HCT116 (cell line): ENCODE data around the gene CENPF. TPM values are rescaled to one million over a fixed set of nuclear protein-coding genes. Genes with fewer than 3 reads are reported as not detected.

Source experiments
- ATAC-seq: fragments of 200-7000 bp; cut with Tn5 transposase; 2 replicates; pipeline ENCODE4 v1.9.1; 2020; ENCODE audit warnings: mild to moderate bottlenecking, moderate library complexity
- BruUV-seq: library from RNA; stranded (reverse); fragments of 400-500 nt; replicated peaks from 2 replicates; lab custom pipeline; 2021; lab: Mats Ljungman, UMichigan
- CTCF ChIA-PET: fragments of 300-600 bp; sonication (Branson Sonifier 250); formaldehyde crosslinking; loops from one replicate; lab custom pipeline; 2021; ENCODE audit warnings: antibody characterized with exemption; lab: Charles Lee
- POLR2A ChIA-PET: fragments of 300-600, 350-600 bp; sonication (Branson Sonifier 250); formaldehyde crosslinking; loops from one replicate; lab custom pipeline; 2021; ENCODE audit warnings: antibody characterized with exemption; lab: Charles Lee
- RAD21 ChIA-PET, 2 experiments: fragments of 300-600 bp; sonication (Branson Sonifier 250); formaldehyde crosslinking; loops; one replicate each; lab custom pipeline; 2023; ENCODE audit warnings: low total read pairs in 2 of 2; ENCODE audit not compliant: uncharacterized antibody in 2 of 2, unreplicated experiment in 2 of 2, low non-redundant PET in 1 of 2; lab: Charles Lee
- DNase-seq: peaks from one replicate; pipeline ENCODE4 v3.0.0-alpha.2; 2010; ENCODE audit warnings: low read depth, low spot score
- H2AFZ ChIP-seq: fragments of 200-600 bp; shearing (Covaris generic), sonication (generic); 2 replicates; pipeline ENCODE4 v1.6.1; 2017; ENCODE audit warnings: low read depth, mixed run types, mixed read lengths, antibody characterized with exemption, low read length; ENCODE audit not compliant: poor library complexity, severe bottlenecking
- H3K27ac ChIP-seq: 2 replicates; pipeline ENCODE4 v1.5.1; 2012; ENCODE audit warnings: low read depth, low read length
- H3K27me3 ChIP-seq: fragments of 200-600 bp; sonication (generic); 2 replicates; pipeline ENCODE4 v1.6.1; 2016; ENCODE audit warnings: mixed run types, low read length, mixed read lengths; ENCODE audit not compliant: insufficient read depth
- H3K36me3 ChIP-seq, 2 experiments: fragments of 200-500 bp in 1 of 2; fragments of 200-600 bp in 1 of 2; sonication (Bioruptor generic) in 1 of 2; sonication (generic) in 1 of 2; 2 replicates each; pipeline versions ENCODE4 v1.5.1 to v1.6.1; 2014 to 2016; ENCODE audit warnings: low read length in 2 of 2, inconsistent platforms in 1 of 2, mixed read lengths in 1 of 2, mixed run types in 1 of 2; ENCODE audit not compliant: insufficient read depth in 2 of 2, control insufficient read depth in 1 of 2
- H3K4me1 ChIP-seq, 2 experiments: fragments of 200-600 bp in 1 of 2; sonication (generic) in 1 of 2; 2 replicates each; pipeline versions ENCODE4 v1.5.1 to v1.6.1; 2012 to 2017; ENCODE audit warnings: low read length in 2 of 2, inconsistent platforms in 1 of 2, mild to moderate bottlenecking in 1 of 2, mixed read lengths in 1 of 2, mixed run types in 1 of 2, moderate library complexity in 1 of 2; ENCODE audit not compliant: insufficient read depth in 2 of 2, control insufficient read depth in 1 of 2
- H3K4me2 ChIP-seq: fragments of 200-600 bp; sonication (generic); 2 replicates; pipeline ENCODE4 v1.6.1; 2017; ENCODE audit warnings: mixed run types, low read length, mixed read lengths
- H3K4me3 ChIP-seq, 2 experiments: fragments of 200-600 bp in 1 of 2; sonication (generic) in 1 of 2; replicated peaks in 1 of 2; 2 replicates each; pipeline ENCODE4 v1.5.1; 2011 to 2016; ENCODE audit warnings: low read length in 2 of 2, control low read depth in 1 of 2, low read depth in 1 of 2, mild to moderate bottlenecking in 1 of 2, mixed read lengths in 1 of 2, mixed run types in 1 of 2
- H3K79me2 ChIP-seq: fragments of 200-600 bp; sonication (generic); 2 replicates; pipeline ENCODE4 v1.6.1; 2017; ENCODE audit warnings: mild to moderate bottlenecking, mixed run types, low read length, moderate library complexity, mixed read lengths; ENCODE audit not compliant: insufficient read depth
- H3K9ac ChIP-seq: fragments of 200-600 bp; sonication (generic); 2 replicates; pipeline ENCODE4 v1.6.1; 2016; ENCODE audit warnings: low read length, mixed read lengths
- H3K9me2 ChIP-seq: fragments of 200-600 bp; sonication (generic), shearing (Covaris generic); 2 replicates; pipeline ENCODE4 v1.6.1; 2017; ENCODE audit warnings: mixed run types, mild to moderate bottlenecking, moderate library complexity; ENCODE audit not compliant: insufficient read depth
- H3K9me3 ChIP-seq, 2 experiments: fragments of 200-500 bp in 1 of 2; fragments of 200-600 bp in 1 of 2; sonication (Bioruptor generic) in 1 of 2; sonication (generic) in 1 of 2; 2 replicates each; pipeline ENCODE4 v1.6.1; 2014 to 2017; ENCODE audit warnings: low read length in 2 of 2, mixed read lengths in 2 of 2, inconsistent platforms in 1 of 2, low read depth in 1 of 2, mild to moderate bottlenecking in 1 of 2, mixed run types in 1 of 2, moderate library complexity in 1 of 2; ENCODE audit not compliant: control insufficient read depth in 1 of 2, insufficient read depth in 1 of 2
- H4K20me1 ChIP-seq: fragments of 200-600 bp; sonication (generic), shearing (Covaris generic); 2 replicates; pipeline ENCODE4 v1.6.1; 2017; ENCODE audit warnings: mixed run types, mild to moderate bottlenecking, moderate library complexity; ENCODE audit not compliant: insufficient read depth
- POLR2A ChIP-seq: IDR thresholded peaks from 2 replicates; pipeline ENCODE4 v1.7.0; 2011; ENCODE audit warnings: borderline replicate concordance; ENCODE audit not compliant: insufficient read depth, insufficient read length; ENCODE audit errors: extremely low read depth
- POLR2AphosphoS5 ChIP-seq: IDR thresholded peaks from 2 replicates; pipeline ENCODE4 v1.6.1; 2011; ENCODE audit warnings: mild to moderate bottlenecking, low read depth, low read length, moderate library complexity
- RAD21 ChIP-seq: IDR thresholded peaks from 2 replicates; pipeline ENCODE4 v1.6.1; 2012; ENCODE audit warnings: low read depth, mild to moderate bottlenecking
- SP1 ChIP-seq: IDR thresholded peaks from 2 replicates; pipeline ENCODE4 v1.6.1; 2012; ENCODE audit warnings: low read depth
- ZFX ChIP-seq: fragments of 450-650 bp; IDR thresholded peaks from 2 replicates; pipeline ENCODE4 v1.6.1; 2017
- ZNF274 ChIP-seq: fragments of 200-500 bp; sonication (Bioruptor generic); IDR thresholded peaks from 2 replicates; pipeline ENCODE4 v1.6.1; 2014; ENCODE audit warnings: mild to moderate bottlenecking, low read depth, low read length, inconsistent platforms
- intact Hi-C: fragments of 100-400 bp; cut with micrococcal nuclease; formaldehyde crosslinking; loops from 2 replicates; pipeline ENCODE4 v1.10.0; 2022
- total RNA-seq: library from RNA; stranded (reverse); gene quantifications from one replicate; pipeline ENCODE4 v1.2.1, GENCODE V29; 2021; ENCODE audit not compliant: unreplicated experiment
- TF ChIP-seq, protein P1 (sequence below): IDR thresholded peaks from 2 replicates; pipeline ENCODE4 v1.6.1; 2012; ENCODE audit warnings: low read depth
- TF ChIP-seq, protein P2 (sequence below): IDR thresholded peaks from 2 replicates; pipeline ENCODE4 v1.6.1; 2012
- TF ChIP-seq, protein P3 (sequence below), 3 experiments: fragments of 200-600 bp in 1 of 3; sonication (generic) in 1 of 3; IDR thresholded peaks in 2 of 3; conservative IDR thresholded peaks in 1 of 3; 2 replicates each; pipeline ENCODE4 v1.5.1; 2012 to 2017; ENCODE audit warnings: low read depth in 2 of 3, low read length in 2 of 3, antibody characterized with exemption in 1 of 3, borderline replicate concordance in 1 of 3, control low read depth in 1 of 3, mild to moderate bottlenecking in 1 of 3, mixed read lengths in 1 of 3, mixed run types in 1 of 3, moderate library complexity in 1 of 3; ENCODE audit not compliant: insufficient read depth in 1 of 3

Gene CENPF
- total RNA-seq, 1 experiment from 2014 or later, result 120 TPM

- TF ChIP-seq ZNF274, result no peak
- no peak for TF ChIP-seq ZFX
- no peak for TF ChIP-seq POLR2A
- TF ChIP-seq POLR2AphosphoS5, result no peak
- TF ChIP-seq, protein P1, sequence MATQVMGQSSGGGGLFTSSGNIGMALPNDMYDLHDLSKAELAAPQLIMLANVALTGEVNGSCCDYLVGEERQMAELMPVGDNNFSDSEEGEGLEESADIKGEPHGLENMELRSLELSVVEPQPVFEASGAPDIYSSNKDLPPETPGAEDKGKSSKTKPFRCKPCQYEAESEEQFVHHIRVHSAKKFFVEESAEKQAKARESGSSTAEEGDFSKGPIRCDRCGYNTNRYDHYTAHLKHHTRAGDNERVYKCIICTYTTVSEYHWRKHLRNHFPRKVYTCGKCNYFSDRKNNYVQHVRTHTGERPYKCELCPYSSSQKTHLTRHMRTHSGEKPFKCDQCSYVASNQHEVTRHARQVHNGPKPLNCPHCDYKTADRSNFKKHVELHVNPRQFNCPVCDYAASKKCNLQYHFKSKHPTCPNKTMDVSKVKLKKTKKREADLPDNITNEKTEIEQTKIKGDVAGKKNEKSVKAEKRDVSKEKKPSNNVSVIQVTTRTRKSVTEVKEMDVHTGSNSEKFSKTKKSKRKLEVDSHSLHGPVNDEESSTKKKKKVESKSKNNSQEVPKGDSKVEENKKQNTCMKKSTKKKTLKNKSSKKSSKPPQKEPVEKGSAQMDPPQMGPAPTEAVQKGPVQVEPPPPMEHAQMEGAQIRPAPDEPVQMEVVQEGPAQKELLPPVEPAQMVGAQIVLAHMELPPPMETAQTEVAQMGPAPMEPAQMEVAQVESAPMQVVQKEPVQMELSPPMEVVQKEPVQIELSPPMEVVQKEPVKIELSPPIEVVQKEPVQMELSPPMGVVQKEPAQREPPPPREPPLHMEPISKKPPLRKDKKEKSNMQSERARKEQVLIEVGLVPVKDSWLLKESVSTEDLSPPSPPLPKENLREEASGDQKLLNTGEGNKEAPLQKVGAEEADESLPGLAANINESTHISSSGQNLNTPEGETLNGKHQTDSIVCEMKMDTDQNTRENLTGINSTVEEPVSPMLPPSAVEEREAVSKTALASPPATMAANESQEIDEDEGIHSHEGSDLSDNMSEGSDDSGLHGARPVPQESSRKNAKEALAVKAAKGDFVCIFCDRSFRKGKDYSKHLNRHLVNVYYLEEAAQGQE, result no peak
- Histone ChIP-seq H3K4me1 (no peaks in the 10 kb centered on the region), H3K79me2 (peaks cover 26% of the 10 kb centered on the region; the same call in 1 of the 2 replicates), H3K4me2 (no peak overlapping the region), H3K9me2 (no peaks in the 10 kb centered on the region), H3K9ac (no peak overlapping the region), H3K27ac (no peak overlapping the region), H2AFZ (no peak overlapping the region), H3K36me3 (peaks cover 62 to 69% of the 10 kb centered on the region in 2 experiments; a peak in 3 of 4 replicates), H4K20me1 (no peaks in the 10 kb centered on the region), H3K4me3 (no peak overlapping the region), H3K9me3 (no peaks in the 10 kb centered on the region), H3K27me3 (no peaks in the 10 kb centered on the region)
- ATAC-seq (no peak), DNase-seq (no peak)
- ChIA-PET RAD21 (no interaction called here), POLR2A (no interaction called here), CTCF (no interaction called here)
- no TSS peak for BruUV-seq
- intact Hi-C loops, result loop anchor here (2.0 kb wide), 1 partner anchor 869 kb away; no protein-coding TSS in a partner anchor
Measured at GRCh38 chr1:214658175-214658574, 55.2 kb downstream of the CENPF start.

DNA sequence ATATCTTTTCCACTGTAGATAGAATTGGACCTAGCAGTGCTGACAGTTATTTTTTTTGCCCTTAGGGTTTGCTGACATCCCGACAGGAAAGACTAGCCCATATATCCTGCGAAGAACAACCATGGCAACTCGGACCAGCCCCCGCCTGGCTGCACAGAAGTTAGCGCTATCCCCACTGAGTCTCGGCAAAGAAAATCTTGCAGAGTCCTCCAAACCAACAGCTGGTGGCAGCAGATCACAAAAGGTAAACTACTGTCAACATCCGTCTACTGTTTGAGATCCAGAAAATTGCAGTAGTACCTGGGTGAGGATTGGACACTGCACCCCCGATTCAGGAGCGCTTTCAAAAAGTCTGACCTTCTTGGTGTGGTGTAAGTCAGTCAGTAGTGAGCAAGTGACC lies 55.8 kb downstream of the CENPF start:
- H3K9ac ChIP-seq, result no peak overlapping the region
- peaks cover 63 to 69% of the 10 kb centered on the region in 2 experiments; a peak in 3 of 4 replicates for H3K36me3 ChIP-seq
- TF ChIP-seq, protein P1, result no peak
- TF ChIP-seq SP1 (no peak), RAD21 (peak; percentile 56)
- TF ChIP-seq, protein P2, sequence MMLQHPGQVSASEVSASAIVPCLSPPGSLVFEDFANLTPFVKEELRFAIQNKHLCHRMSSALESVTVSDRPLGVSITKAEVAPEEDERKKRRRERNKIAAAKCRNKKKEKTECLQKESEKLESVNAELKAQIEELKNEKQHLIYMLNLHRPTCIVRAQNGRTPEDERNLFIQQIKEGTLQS, result no peak
- TF ChIP-seq, protein P3, sequence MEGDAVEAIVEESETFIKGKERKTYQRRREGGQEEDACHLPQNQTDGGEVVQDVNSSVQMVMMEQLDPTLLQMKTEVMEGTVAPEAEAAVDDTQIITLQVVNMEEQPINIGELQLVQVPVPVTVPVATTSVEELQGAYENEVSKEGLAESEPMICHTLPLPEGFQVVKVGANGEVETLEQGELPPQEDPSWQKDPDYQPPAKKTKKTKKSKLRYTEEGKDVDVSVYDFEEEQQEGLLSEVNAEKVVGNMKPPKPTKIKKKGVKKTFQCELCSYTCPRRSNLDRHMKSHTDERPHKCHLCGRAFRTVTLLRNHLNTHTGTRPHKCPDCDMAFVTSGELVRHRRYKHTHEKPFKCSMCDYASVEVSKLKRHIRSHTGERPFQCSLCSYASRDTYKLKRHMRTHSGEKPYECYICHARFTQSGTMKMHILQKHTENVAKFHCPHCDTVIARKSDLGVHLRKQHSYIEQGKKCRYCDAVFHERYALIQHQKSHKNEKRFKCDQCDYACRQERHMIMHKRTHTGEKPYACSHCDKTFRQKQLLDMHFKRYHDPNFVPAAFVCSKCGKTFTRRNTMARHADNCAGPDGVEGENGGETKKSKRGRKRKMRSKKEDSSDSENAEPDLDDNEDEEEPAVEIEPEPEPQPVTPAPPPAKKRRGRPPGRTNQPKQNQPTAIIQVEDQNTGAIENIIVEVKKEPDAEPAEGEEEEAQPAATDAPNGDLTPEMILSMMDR (IDR thresholded peaks at IDR 0.05 in 2 of 3, conservative IDR thresholded peaks at IDR 0.05 in 1 of 3; ENCODE audit: borderline replicate concordance in 1 of 3, insufficient read depth in 1 of 3, low read depth in 2 of 3, low read length in 2 of 3), result peak; percentile 22 to 33 (median 25); a peak in 3 of 6 replicates
- H3K27ac ChIP-seq, result no peak overlapping the region
- H3K4me3 ChIP-seq, result no peak overlapping the region
- DNase-seq (no peak), ATAC-seq (peak; percentile 44; the same call in 1 of the 2 replicates)
- ChIA-PET RAD21 (no interaction called here), CTCF (no interaction called here), POLR2A (no interaction called here)
- no peaks in the 10 kb centered on the region for H3K4me1 ChIP-seq
- H3K9me3 ChIP-seq, result no peaks in the 10 kb centered on the region
- H3K27me3 ChIP-seq, result no peaks in the 10 kb centered on the region
- H3K4me2 ChIP-seq, result no peak overlapping the region
- H2AFZ ChIP-seq, result no peak overlapping the region
- H3K79me2 ChIP-seq, result peaks cover 23% of the 10 kb centered on the region; the same call in 1 of the 2 replicates
- intact Hi-C loops, result loop anchor here (1.0 to 2.0 kb wide), 2 partner anchors 488 to 868 kb away; no protein-coding TSS in a partner anchor
- no TSS peak for BruUV-seq
- no peaks in the 10 kb centered on the region for H4K20me1 ChIP-seq
- no peaks in the 10 kb centered on the region for H3K9me2 ChIP-seq
